Activated naive CD8-positive, alpha-beta T cell treated with anti-CD3 and anti-CD28 coated beads, Interleukin-2, amount 10 ng/mL, durations not matched to agents 7 days and 5 days (primary cell): ENCODE results near the gene ARID1B. TPM values are rescaled to one million over a fixed set of nuclear protein-coding genes. Genes with fewer than 3 reads are reported as not detected.

Experiments
- ATAC-seq: fragments of 150-1000 bp; cut with Tn5 transposase; one replicate; pipeline ENCODE4 v1.10.0; 2021; ENCODE audit warnings: low read depth, moderate library complexity
- POLR2A ChIA-PET: fragments of 350-600 bp; sonication (Branson Sonifier 250); formaldehyde crosslinking; loops from one replicate; lab custom pipeline; 2021; ENCODE audit warnings: antibody characterized with exemption; lab: Charles Lee
- DNase-seq: peaks from one replicate; pipeline ENCODE4 v3.0.0; 2021
- H3K27ac Mint-ChIP-seq: one replicate; pipeline ENCODE4 v1.8.0; 2022; ENCODE audit warnings: mild to moderate bottlenecking, mixed read lengths
- H3K27me3 Mint-ChIP-seq: one replicate; pipeline ENCODE4 v1.8.0; 2022; ENCODE audit warnings: mild to moderate bottlenecking, moderate library complexity, mixed read lengths
- H3K36me3 Mint-ChIP-seq: one replicate; pipeline ENCODE4 v1.8.0; 2021; ENCODE audit warnings: mild to moderate bottlenecking, mixed read lengths
- H3K4me1 Mint-ChIP-seq: one replicate; pipeline ENCODE4 v1.8.0; 2021; ENCODE audit warnings: mixed read lengths
- H3K4me3 Mint-ChIP-seq: one replicate; pipeline ENCODE4 v1.8.0; 2022; ENCODE audit warnings: mild to moderate bottlenecking, moderate library complexity, mixed read lengths
- H3K9me3 Mint-ChIP-seq: one replicate; pipeline ENCODE4 v1.8.0; 2021; ENCODE audit warnings: mixed read lengths
- total RNA-seq, 2 experiments: library from RNA; stranded (reverse); gene quantifications; one replicate each; pipeline ENCODE4 v1.2.3, GENCODE V29; 2021

The ARID1B gene
- total RNA-seq, 2 experiments from 2014 or later, result 83.2 to 98.2 TPM

DNA sequence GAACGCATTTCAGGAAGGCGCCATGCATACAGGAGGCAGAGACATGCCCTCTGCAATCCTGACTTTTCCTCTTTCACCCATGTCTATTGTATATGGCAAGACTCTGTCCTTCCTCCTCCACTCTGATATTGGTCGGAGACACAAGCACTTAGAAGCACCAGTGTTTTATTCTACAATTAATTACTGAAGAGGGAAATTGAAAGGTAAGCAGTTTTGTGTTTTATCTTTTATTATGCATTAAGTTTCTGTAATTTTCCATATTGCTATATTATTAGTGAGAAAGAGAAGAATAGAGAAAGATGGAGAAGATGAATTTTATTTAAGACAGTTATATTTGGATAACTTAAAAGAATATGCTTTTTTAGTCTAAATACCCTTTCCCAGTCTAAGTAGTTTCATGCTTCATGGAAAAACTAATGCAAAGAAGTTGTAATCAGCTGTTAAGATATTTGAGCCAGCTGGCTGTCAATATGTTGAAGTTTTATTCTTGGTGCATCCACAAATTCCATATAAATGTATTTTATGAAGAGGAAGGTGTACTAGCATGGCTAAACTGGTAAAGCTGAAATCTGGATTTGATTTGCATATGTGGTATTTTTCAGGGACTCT is 13.6 kb downstream of the ARID1B start:
- Mint-ChIP-seq H3K27ac (no peak overlapping the region), H3K4me1 (peaks cover 34% of the 10 kb centered on the region), H3K36me3 (peaks cover 9% of the 10 kb centered on the region), H3K9me3 (no peaks in the 10 kb centered on the region), H3K27me3 (no peaks in the 10 kb centered on the region), H3K4me3 (no peak overlapping the region)
- POLR2A ChIA-PET, result no interaction called here
- DNase-seq (no peak), ATAC-seq (no peak)

DNA sequence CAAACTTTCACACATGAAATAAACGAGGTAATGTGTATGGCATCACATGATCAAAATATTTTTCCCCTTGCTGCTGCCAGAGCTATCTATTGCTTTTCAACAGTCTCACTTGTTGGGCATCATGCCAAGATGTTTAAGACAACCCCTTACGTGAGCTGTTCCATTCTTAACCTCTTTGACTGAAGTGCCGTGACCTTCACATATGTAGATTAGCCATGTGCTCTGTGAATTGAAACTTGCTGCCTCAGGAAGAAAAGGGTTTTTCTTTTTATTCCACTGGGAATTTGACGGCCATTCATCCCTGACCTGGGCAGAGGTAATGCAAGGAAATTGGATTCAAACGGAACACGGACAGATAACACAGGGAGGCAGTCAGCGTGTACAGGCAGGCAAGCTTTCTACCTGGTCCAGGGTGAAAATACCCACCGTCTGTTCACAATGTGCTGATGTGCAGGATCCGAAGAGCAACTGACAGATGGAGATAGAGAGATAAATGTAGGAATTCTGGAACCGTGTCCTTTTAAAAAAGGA is 14.2 kb downstream of the ARID1B start:
- H3K36me3 Mint-ChIP-seq, result peaks cover 9% of the 10 kb centered on the region
- DNase-seq, result no peak
- POLR2A ChIA-PET, result no interaction called here
- peaks cover 34% of the 10 kb centered on the region for H3K4me1 Mint-ChIP-seq
- no peaks in the 10 kb centered on the region for H3K9me3 Mint-ChIP-seq
- H3K27ac Mint-ChIP-seq, result no peak overlapping the region
- H3K27me3 Mint-ChIP-seq, result no peaks in the 10 kb centered on the region
- H3K4me3 Mint-ChIP-seq, result no peak overlapping the region
- ATAC-seq, result no peak

DNA sequence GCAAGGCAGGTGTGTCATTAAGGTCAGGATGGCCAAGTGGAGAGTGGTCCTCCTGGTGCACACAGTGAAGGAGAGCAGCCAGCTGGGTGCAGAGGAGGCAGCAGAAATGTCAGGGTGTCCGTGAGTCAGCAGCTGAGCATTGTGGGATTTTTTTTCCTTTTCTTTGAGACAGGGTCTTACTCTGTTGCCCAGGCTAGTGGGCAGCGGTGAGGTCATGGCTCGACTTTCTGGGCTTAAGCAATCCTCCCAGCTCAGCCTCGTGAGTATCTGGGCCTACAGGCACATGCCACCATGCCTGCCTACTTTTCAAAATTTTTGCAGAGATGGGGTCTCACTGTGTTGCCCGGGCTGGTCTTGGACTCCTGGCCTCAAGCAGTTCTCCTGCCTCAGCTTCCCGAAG is 16.0 kb downstream of the ARID1B start:
- POLR2A ChIA-PET, result interaction anchor here (1.3 kb wide), 1 partner anchor 13 kb away, joined by 3 read pairs; no protein-coding TSS in a partner anchor
- ATAC-seq (no peak), DNase-seq (no peak)
- Mint-ChIP-seq H3K9me3 (no peaks in the 10 kb centered on the region), H3K4me1 (peaks cover 25% of the 10 kb centered on the region), H3K4me3 (no peak overlapping the region), H3K27ac (no peak overlapping the region), H3K27me3 (no peaks in the 10 kb centered on the region), H3K36me3 (peaks cover 10% of the 10 kb centered on the region)

DNA sequence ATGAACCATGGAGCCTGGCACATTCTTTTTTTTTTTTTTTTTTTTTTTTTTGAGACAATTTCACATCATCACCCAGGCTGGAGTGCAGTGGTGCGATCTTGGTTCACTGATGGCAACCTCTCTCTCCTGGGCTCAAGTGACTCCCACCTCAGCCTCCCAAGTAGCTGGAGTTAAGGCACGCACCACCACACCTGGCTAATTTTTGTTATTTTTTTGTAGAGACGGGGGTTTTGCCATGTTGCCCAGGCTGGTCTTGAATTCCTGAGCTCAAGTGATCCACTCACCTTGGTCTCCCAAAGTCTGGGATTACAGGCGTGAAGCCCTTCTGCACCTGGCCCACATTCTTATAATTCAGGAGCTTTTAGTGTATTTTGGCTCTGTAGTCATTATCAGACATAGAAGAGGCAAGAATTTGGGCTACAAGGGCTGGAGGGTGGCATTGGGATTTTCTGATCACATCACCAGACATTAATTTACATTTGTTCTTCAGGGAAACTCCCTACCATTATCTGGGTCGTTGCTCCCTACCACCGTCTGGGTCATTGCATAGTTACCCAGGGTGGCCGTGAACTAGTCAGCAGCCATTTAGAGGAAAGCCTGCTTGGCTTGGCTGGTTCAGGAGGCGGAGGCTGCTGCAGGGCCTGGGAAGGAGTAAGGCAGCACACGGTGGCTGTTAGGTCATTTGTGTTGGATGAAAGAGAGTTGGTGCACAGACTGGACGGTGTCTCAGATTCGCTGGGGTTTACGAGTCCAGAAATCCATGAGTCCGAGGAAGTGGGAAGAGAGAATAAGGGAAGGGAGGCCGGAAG is 17.6 kb downstream of the ARID1B start:
- Mint-ChIP-seq H3K4me1 (peaks cover 19% of the 10 kb centered on the region), H3K27me3 (no peaks in the 10 kb centered on the region), H3K9me3 (no peaks in the 10 kb centered on the region), H3K27ac (no peak overlapping the region), H3K36me3 (peaks cover 11% of the 10 kb centered on the region), H3K4me3 (no peak overlapping the region)
- DNase-seq, result no peak
- ATAC-seq, result no peak
- POLR2A ChIA-PET, result no interaction called here

DNA sequence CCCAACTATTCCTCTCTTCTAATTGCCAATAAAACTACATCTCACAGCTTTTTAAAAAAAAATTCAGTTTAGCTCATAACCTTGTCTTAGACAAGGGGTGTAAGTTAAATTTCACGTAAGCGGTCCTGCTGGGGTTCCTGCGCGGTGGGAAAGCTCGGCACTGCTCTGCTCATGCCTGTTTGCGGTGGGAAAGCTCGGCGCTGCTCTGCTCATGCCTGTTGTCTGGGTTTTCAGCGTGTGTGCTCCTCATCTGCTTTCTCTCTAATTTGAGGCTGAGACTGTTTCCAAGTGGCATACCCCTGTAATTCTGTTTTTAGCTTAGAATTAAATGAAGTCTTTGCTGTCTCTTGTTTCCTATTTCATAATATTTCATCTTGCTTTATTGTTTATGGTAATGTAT is 18.6 kb downstream of the ARID1B start:
- ATAC-seq, result no peak
- H3K4me3 Mint-ChIP-seq, result no peak overlapping the region
- no peak for DNase-seq
- H3K36me3 Mint-ChIP-seq, result peaks cover 11% of the 10 kb centered on the region
- POLR2A ChIA-PET, result interaction anchor here (0.7 kb wide), 1 partner anchor 717 kb away, joined by 4 read pairs; no protein-coding TSS in a partner anchor
- H3K27me3 Mint-ChIP-seq, result no peaks in the 10 kb centered on the region
- no peak overlapping the region for H3K27ac Mint-ChIP-seq
- H3K9me3 Mint-ChIP-seq, result no peaks in the 10 kb centered on the region
- H3K4me1 Mint-ChIP-seq, result peaks cover 15% of the 10 kb centered on the region

DNA sequence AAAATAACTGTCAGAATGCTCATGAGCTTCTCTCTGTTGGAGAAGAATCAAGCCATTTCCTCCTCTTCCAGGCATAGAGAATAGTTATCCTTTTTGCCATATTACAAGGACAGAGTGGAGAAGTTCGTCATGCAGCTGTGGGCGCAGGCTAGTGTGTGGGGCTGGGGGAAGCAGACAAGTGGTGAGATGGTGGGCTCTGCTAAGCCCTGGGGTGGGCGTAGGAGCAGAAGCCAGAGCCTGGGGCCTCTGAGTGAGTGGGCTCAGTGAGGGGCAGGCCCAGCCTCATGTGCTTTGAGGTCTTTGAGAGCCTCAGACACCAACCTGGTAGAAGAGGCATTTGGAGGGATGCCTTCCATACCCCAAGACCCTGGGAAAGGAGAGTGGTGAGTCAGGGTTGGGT is 19.4 kb downstream of the ARID1B start:
- no peaks in the 10 kb centered on the region for H3K9me3 Mint-ChIP-seq
- DNase-seq, result no peak
- POLR2A ChIA-PET, result no interaction called here
- ATAC-seq, result no peak
- H3K27ac Mint-ChIP-seq, result no peak overlapping the region
- peaks cover 11% of the 10 kb centered on the region for H3K4me1 Mint-ChIP-seq
- H3K4me3 Mint-ChIP-seq, result no peak overlapping the region
- H3K36me3 Mint-ChIP-seq, result peaks cover 11% of the 10 kb centered on the region
- H3K27me3 Mint-ChIP-seq, result no peaks in the 10 kb centered on the region

DNA sequence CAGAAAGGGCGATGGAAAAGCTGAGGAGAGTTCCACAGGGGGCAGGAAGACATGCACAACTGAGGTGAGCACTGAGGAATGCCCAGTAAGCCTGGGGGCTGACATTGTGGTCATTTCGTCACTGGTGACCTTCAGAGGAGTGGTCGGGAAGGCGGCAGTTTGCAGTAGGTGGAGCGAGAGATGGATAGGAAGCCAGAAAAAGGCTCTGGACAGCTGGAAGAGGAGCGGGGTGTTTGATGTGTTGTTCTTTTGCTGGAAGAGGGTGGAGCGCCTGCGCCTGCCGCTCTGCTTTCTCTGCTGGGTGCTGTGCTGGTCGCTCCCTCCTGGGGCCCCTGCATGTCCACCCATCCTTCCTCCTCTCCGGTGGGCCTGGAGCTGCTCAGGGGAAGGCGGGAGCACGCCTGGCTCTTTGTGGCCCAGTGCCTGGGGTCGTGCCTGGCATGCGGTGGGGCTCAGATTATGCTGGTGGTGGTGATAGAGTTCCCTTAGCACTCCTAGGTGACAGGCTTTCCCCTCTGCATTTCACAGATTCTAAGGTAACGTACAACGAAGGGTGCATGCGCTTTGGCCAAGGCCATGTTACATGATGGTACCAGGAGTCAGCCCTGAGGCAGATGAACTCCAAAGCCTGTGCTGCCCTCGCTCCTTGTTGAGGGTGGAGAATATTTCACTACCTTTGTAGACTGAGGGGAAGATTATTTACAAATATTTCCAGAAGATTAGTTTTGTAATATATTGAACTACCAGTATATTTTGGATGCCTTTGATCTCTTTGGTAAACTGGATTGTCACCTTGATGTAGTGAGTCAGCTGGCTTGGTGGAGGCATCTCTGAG is 20.9 kb downstream of the ARID1B start:
- Mint-ChIP-seq H3K27ac (no peak overlapping the region), H3K4me3 (no peak overlapping the region), H3K9me3 (no peaks in the 10 kb centered on the region), H3K4me1 (peaks cover 17% of the 10 kb centered on the region), H3K36me3 (peaks cover 14% of the 10 kb centered on the region), H3K27me3 (no peaks in the 10 kb centered on the region)
- ATAC-seq (no peak), DNase-seq (no peak)
- POLR2A ChIA-PET, result no interaction called here

DNA sequence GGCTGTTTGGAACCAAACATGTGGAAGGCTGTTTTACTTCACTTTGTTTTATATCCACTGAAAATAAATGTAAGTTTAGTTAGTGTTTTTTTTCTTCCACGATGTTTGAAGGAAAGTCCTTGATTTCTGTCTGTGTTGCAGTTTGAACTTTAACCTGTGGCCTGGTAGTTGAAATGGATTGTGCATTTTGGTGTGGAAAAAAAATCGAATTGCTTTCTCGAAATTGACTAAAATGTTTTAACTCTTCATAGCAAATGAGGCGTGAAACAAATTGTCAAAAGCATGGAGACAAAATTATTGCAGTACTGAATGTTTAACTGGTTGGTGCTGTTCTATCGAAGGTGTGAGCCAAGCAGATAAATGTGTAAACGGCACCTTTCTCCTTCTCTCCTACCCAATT is 24.5 kb downstream of the ARID1B start:
- no peak overlapping the region for H3K27ac Mint-ChIP-seq
- no peaks in the 10 kb centered on the region for H3K9me3 Mint-ChIP-seq
- H3K27me3 Mint-ChIP-seq, result no peaks in the 10 kb centered on the region
- ATAC-seq, result no peak
- POLR2A ChIA-PET, result no interaction called here
- H3K4me3 Mint-ChIP-seq, result no peak overlapping the region
- no peak for DNase-seq
- peaks cover 19% of the 10 kb centered on the region for H3K4me1 Mint-ChIP-seq
- peaks cover 22% of the 10 kb centered on the region for H3K36me3 Mint-ChIP-seq

DNA sequence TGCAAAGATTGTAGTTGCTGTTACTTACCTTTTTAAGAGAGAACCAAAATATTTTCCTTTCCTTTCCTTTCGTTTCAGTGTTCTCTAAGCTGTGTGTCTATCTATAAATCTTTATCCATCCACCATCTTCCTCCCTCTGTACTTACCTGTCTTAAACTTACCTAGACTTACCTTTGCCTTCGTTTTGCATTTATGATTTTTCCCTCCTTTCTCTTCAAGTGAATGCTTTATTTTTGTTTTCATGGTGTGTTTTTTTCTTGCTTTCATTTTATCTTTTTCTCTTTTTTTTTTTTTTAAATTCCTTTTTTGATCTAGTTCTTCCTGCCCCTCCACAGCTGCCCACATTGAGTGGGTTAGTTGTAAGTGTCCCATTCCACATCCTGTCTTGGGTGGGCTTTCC is 26.2 kb downstream of the ARID1B start:
- no peak for ATAC-seq
- no peak for DNase-seq
- POLR2A ChIA-PET, result no interaction called here
- no peak overlapping the region for H3K27ac Mint-ChIP-seq
- peaks cover 18% of the 10 kb centered on the region for H3K36me3 Mint-ChIP-seq
- no peaks in the 10 kb centered on the region for H3K9me3 Mint-ChIP-seq
- peak overlapping the region; percentile 51 for H3K4me3 Mint-ChIP-seq
- H3K27me3 Mint-ChIP-seq, result no peaks in the 10 kb centered on the region
- peaks cover 33% of the 10 kb centered on the region for H3K4me1 Mint-ChIP-seq

DNA sequence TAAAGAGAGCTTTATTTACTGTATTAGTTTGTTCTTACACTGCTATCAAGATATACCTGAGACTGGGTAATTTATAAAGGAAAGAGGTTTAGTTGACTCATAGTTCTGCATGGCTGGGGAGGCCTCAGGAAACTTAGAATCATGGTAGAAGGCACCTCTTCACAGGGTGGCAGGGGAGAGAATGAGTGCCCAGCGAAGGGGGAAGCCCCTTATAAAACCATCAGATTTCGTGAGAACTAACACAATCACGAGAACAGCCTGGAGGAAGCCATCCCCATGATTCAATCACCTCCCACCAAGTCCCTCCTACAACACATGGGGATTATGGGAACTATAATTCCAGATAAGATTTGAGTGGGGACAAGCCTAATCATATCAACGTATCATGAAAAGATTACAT is 27.2 kb downstream of the ARID1B start:
- ATAC-seq, result no peak
- POLR2A ChIA-PET, result no interaction called here
- Mint-ChIP-seq H3K36me3 (peaks cover 14% of the 10 kb centered on the region), H3K27ac (no peak overlapping the region), H3K4me3 (no peak overlapping the region), H3K4me1 (peaks cover 39% of the 10 kb centered on the region), H3K9me3 (no peaks in the 10 kb centered on the region), H3K27me3 (no peaks in the 10 kb centered on the region)
- DNase-seq, result no peak

DNA sequence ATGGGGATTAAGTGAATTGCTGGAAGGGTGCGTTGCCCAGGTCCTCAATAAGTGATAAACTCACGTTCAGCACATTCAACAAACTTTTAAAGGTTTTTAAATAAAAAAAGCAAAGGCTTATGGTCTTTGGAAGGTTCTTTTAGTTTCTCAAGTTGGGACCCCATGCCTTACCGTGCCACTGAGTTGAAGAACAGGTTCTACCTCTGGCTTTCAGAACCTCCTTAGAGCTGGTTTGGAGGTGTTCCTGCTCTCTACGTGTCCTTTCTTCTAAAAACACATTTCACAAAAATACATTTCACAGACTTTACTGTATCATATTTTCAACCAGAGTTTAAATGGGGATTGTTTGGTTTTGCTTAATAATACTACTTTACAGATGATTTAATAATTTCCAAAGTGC is 29.0 kb downstream of the ARID1B start:
- Mint-ChIP-seq H3K4me1 (peaks cover 44% of the 10 kb centered on the region), H3K4me3 (no peak overlapping the region), H3K36me3 (peaks cover 19% of the 10 kb centered on the region), H3K27me3 (no peaks in the 10 kb centered on the region), H3K27ac (no peak overlapping the region), H3K9me3 (peaks cover 2% of the 10 kb centered on the region)
- DNase-seq (no peak), ATAC-seq (no peak)
- POLR2A ChIA-PET, result no interaction called here

DNA sequence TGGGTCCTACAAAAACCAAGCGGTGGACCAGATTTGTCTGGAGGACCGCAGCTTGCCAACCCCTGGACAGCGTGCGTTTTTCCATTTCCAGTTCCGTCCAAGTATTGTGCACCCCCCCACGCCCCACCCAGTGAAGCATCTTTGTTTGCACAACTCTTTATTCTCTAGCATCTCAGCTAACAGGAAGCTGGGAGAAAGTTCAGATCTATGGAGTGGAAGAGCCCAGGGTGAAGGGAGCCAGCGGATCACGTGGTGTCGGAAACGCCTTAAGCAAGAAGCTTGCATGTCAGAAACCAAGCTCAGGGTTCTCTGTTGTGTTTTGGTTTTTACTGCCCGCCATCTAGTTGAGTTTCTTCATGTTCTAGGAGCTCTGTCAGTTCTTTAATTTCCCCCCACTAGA is 29.9 kb downstream of the ARID1B start:
- Mint-ChIP-seq H3K27me3 (no peaks in the 10 kb centered on the region), H3K4me1 (peaks cover 49% of the 10 kb centered on the region), H3K27ac (peak overlapping the region; percentile 24), H3K9me3 (peaks cover 2% of the 10 kb centered on the region), H3K36me3 (peaks cover 17% of the 10 kb centered on the region), H3K4me3 (peak overlapping the region; percentile 55)
- no peak for ATAC-seq
- no peak for DNase-seq
- POLR2A ChIA-PET, result interaction anchor here (1.7 to 1.8 kb wide), 2 partner anchors 24 to 214 kb away, joined by 3 to 5 read pairs; no protein-coding TSS in a partner anchor

DNA sequence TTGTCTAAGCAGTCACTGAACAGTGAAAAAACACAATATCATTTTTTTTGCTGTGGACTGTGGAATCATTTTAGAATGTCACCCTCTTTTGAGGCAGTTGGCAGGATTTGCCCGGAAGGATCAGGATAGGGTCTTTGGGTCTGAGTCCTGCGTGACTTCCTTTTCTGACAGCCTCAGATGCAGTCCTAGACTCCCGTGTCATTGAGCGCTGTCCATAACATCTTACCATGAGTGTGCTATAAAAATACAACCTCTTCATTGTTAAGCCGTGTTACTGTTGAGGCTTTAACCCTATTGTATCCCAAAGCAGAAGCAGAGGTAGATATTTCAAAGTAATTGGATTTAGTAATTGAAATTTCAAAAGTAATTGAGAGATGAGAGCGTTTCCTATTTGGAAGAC is 30.6 kb downstream of the ARID1B start:
- H3K9me3 Mint-ChIP-seq, result peaks cover 2% of the 10 kb centered on the region
- peak overlapping the region; percentile 23 for H3K4me3 Mint-ChIP-seq
- H3K27ac Mint-ChIP-seq, result no peak overlapping the region
- ATAC-seq, result no peak
- DNase-seq, result no peak
- H3K36me3 Mint-ChIP-seq, result peaks cover 20% of the 10 kb centered on the region
- peaks cover 50% of the 10 kb centered on the region for H3K4me1 Mint-ChIP-seq
- H3K27me3 Mint-ChIP-seq, result no peaks in the 10 kb centered on the region
- POLR2A ChIA-PET, result interaction anchor here (1.7 to 1.8 kb wide), 2 partner anchors 25 to 213 kb away, joined by 3 to 5 read pairs; no protein-coding TSS in a partner anchor
